GM12873 (cell line): ENCODE results near the gene RPL32.

Experiments
- CTCF ChIP-seq: IDR thresholded peaks from 2 replicates; pipeline ENCODE4 v1.5.1; 2012; ENCODE audit warnings: low read depth, mild to moderate bottlenecking, moderate library complexity, low read length, control low read depth; ENCODE audit not compliant: insufficient read depth; ENCODE audit errors: missing control alignments

RPL32 gene

GRCh38 chr3:12835052-12835665 lies 6.2 kb downstream of the RPL32 start:
- TF ChIP-seq CTCF, result no peak

GRCh38 chr3:12833222-12834161 lies 7.9 kb downstream of the RPL32 start:
- no peak for TF ChIP-seq CTCF

DNA sequence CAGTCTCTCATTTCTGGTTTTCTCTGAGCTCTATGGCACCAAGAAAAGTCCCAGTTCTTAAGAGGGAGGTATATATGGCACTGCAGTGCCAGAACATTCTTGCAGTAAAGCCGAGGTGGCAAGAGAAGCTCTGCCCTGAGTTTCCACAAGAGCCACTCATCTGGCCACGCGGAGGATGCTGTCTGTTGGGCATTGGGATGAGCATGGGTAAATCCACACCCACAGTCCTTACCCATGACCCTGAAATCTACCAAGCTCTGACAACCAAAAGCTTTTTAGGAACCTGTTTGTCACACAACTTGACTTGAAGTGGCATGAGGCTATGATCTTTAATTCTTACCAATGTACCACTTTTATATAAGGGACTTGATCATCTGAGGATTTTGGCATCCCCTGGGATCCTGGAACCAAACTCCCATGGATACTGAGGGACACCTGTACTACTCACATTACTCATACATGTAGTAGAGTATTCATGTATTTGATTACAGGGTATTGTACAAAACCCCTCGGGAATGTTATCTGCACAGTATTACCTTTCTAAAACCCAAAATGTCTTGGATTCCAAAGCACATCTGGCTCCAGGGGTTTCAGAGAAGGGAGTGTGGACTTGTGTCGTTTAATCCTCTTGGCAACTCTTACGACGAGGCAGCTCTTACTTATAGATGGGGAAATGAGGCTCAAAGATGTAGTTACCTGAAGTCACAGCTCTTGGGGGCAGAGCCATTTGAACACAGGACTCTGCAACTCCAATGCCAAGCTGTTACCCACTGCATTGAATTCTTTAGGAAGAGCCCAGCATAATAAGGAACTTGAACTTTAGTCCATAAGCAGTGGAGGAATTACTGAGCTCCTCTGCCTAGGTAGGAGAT lies 8.8 kb downstream of the RPL32 start:
- no peak for TF ChIP-seq CTCF

- TF ChIP-seq CTCF, result no peak
Observed at GRCh38 chr3:12831301-12831866, 10.0 kb downstream of the RPL32 start.

- TF ChIP-seq CTCF, result peak; percentile 31
Observed at GRCh38 chr3:12830785-12831156, 10.6 kb downstream of the RPL32 start.

DNA sequence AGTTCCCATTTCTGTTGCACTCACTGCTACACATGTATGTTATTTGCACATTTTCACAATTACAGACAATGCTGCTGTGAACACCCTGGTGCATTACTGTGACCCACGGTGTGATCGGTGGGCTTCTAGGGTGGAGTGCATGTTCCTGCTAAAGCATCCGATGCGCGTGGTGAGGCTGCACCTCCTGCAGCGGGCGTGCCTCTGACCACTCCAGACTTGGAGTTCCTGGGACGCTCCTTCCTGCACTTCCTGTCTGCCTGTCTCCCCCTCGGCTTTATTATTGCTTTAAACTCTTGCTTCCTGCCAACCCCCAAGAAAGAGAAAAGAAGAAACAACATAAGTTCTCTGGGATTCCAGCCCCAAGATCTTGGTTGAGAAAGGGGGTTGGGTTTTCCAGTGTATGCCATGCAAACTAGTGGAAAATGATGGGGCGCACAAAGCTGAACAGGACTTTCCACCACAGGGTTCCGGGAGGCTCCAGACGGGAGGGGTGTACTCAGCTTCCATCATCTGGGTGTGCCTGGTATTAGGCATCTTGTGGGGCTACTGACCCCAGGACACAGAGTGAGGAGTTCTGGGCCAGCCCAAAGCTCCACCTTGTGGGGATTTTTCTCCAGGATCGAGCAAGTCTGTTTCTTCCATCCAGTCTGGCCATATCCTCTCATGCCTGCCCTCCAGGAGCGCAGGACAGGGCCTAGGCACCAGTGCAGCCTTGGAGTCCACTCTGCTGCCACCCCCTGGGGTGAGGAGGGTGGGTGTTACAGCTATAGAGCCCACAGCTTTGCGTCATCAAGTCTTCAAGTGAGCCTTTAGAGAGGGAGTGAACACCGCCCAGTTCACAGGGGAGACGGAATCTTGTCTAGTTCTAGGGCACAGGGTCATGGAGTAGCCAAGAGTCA lies 11.2 kb downstream of the RPL32 start:
- no peak for TF ChIP-seq CTCF
